ENCODE measurements around the gene TPCN1. TPM values are rescaled to one million over a fixed set of nuclear protein-coding genes. Genes with fewer than 3 reads are reported as not detected.

Gene TPCN1
- polyA plus RNA-seq, 4 donors = 12.2 to 70.2 (median 34.4) TPM

- no peaks in the 10 kb centered on the region for H3K9me3 ChIP-seq (ENCODE audit: control insufficient read depth in 2 of 2, insufficient read depth in 1 of 2, low read depth in 1 of 2, low read length in 1 of 2)
- WGBS, 3 donors = 77 to 95% (median 85%) methylated on average over 2 of the region's 2 CpGs
- no peak for FAIRE-seq
- no peak for DNase-seq
- H3K36me3 ChIP-seq (ENCODE audit: control insufficient read depth in 3 of 3, insufficient read depth in 2 of 3, low read depth in 1 of 3, low read length in 3 of 3) = peaks cover 4 to 32% (median 10%) of the 10 kb centered on the region in 3 donors
- no peaks in the 10 kb centered on the region for H3K27me3 ChIP-seq (ENCODE audit: control insufficient read depth in 3 of 3, insufficient read depth in 3 of 3, low read length in 3 of 3)
- no peak overlapping the region for H3K27ac ChIP-seq (ENCODE audit: low read depth in 1 of 3, low read length in 2 of 3)
- H3K4me3 ChIP-seq (ENCODE audit: low read depth in 1 of 3, low read length in 3 of 3) = no peak overlapping the region
- peaks cover 0 to 13% (median 0%) of the 10 kb centered on the region in 3 donors for H3K4me1 ChIP-seq (ENCODE audit: control insufficient read depth in 3 of 3, insufficient read depth in 2 of 3, low read depth in 1 of 3, low read length in 2 of 3)
Observed at GRCh38 chr12:113189361-113189760, 31.9 kb upstream of the TPCN1 start.

DNA sequence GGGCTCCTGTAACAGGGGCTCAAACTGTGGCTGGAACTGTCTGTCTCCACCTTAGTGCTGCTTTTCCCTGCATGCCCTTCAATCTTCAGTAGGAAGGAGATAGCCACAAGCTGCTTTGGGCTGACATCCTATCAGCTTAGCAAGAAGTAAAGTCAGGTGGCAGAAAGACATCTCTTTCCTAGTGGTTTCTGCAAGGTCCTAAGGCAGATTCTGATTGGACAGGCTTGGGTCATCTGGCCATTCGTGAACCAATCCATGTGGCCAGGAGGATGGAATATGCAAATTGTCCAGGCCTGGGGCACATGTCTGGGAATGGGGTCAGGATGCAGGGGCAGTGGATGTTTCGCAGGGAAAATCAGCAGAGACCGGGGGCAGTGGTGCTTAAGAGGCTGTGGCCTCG, 30.5 kb upstream of the TPCN1 start:
- FAIRE-seq (no peak), DNase-seq (peak in 1 of 2 donors; percentile 24)
- Histone ChIP-seq H3K9me3 (ENCODE audit: control insufficient read depth in 2 of 2, insufficient read depth in 1 of 2, low read depth in 1 of 2, low read length in 1 of 2) (no peaks in the 10 kb centered on the region), H3K27ac (ENCODE audit: low read depth in 1 of 3, low read length in 2 of 3) (no peak overlapping the region), H3K36me3 (ENCODE audit: control insufficient read depth in 3 of 3, insufficient read depth in 2 of 3, low read depth in 1 of 3, low read length in 3 of 3) (peaks cover 4 to 32% (median 10%) of the 10 kb centered on the region in 3 donors), H3K4me3 (ENCODE audit: low read depth in 1 of 3, low read length in 3 of 3) (no peak overlapping the region), H3K4me1 (ENCODE audit: control insufficient read depth in 3 of 3, insufficient read depth in 2 of 3, low read depth in 1 of 3, low read length in 2 of 3) (peaks cover 0 to 13% (median 0%) of the 10 kb centered on the region in 3 donors), H3K27me3 (ENCODE audit: control insufficient read depth in 3 of 3, insufficient read depth in 3 of 3, low read length in 3 of 3) (no peaks in the 10 kb centered on the region)
- 92 to 96% (median 93%) methylated on average over 4 of the region's 4 CpGs for WGBS, 3 donors

GRCh38 chr12:113191227-113191626, 30.0 kb upstream of the TPCN1 start:
- FAIRE-seq (no peak), DNase-seq (no peak)
- WGBS, 3 donors = 91 to 97% (median 92%) methylated on average over 19 of the region's 19 CpGs
- Histone ChIP-seq H3K4me1 (ENCODE audit: control insufficient read depth in 3 of 3, insufficient read depth in 2 of 3, low read depth in 1 of 3, low read length in 2 of 3) (peaks cover 0 to 10% (median 0%) of the 10 kb centered on the region in 3 donors), H3K27ac (ENCODE audit: low read depth in 1 of 3, low read length in 2 of 3) (no peak overlapping the region), H3K36me3 (ENCODE audit: control insufficient read depth in 3 of 3, insufficient read depth in 2 of 3, low read depth in 1 of 3, low read length in 3 of 3) (peaks cover 4 to 32% (median 10%) of the 10 kb centered on the region in 3 donors), H3K9me3 (ENCODE audit: control insufficient read depth in 2 of 2, insufficient read depth in 1 of 2, low read depth in 1 of 2, low read length in 1 of 2) (no peaks in the 10 kb centered on the region), H3K4me3 (ENCODE audit: low read depth in 1 of 3, low read length in 3 of 3) (no peak overlapping the region), H3K27me3 (ENCODE audit: control insufficient read depth in 3 of 3, insufficient read depth in 3 of 3, low read length in 3 of 3) (no peaks in the 10 kb centered on the region)

DNA sequence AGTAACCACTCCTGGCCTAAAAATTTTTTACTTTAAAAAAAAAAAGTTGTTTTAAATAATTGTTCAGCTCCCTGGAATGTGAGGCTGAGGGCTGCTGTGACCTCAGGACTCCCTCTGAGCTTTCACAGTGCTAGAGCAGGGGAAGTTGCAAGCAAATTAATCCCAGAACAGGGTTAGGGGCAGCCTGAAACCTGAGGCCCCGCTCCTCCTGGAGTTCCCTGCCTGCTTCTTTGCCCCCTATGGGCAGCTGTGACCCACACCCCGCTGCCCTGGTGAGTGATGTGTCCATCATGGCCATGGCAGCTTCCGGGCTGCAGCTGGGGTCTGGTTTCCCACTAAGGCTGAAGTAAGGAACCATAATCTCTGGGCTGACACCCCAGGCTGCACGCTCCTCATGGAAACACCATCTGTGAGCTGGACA, 26.3 kb upstream of the TPCN1 start:
- 81 to 95% (median 85%) methylated on average over 4 of the region's 4 CpGs for WGBS, 3 donors

DNA sequence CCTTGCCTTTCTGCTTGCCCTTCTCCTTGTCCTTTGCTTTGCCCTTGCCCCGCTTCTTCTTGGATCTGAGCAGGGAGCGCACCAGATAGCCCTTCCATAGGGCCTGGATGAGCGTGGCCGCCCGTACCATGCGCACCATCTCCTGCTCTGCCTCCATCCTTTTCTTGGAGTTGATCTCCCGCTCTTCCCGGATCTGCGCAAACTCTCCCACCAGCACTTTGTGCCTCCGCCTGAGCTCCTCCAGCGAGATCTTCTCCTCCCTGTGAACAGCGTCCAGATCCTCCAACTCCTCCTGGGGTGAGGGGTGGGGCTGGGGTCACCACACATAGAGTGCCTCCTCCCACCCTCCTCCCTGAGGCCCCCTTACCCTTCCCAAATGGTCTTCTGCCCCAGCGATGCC, 25.7 kb upstream of the TPCN1 start:
- Histone ChIP-seq H3K4me1 (ENCODE audit: control insufficient read depth in 3 of 3, insufficient read depth in 2 of 3, low read depth in 1 of 3, low read length in 2 of 3) (no peaks in the 10 kb centered on the region), H3K9me3 (ENCODE audit: control insufficient read depth in 2 of 2, insufficient read depth in 1 of 2, low read depth in 1 of 2, low read length in 1 of 2) (no peaks in the 10 kb centered on the region), H3K27ac (ENCODE audit: low read depth in 1 of 3, low read length in 2 of 3) (no peak overlapping the region), H3K4me3 (ENCODE audit: low read depth in 1 of 3, low read length in 3 of 3) (no peak overlapping the region), H3K36me3 (ENCODE audit: control insufficient read depth in 3 of 3, insufficient read depth in 2 of 3, low read depth in 1 of 3, low read length in 3 of 3) (peaks cover 0 to 22% (median 10%) of the 10 kb centered on the region in 3 donors), H3K27me3 (ENCODE audit: control insufficient read depth in 3 of 3, insufficient read depth in 3 of 3, low read length in 3 of 3) (no peaks in the 10 kb centered on the region)
- DNase-seq = no peak
- no peak for FAIRE-seq
- WGBS, 3 donors = 94 to 96% (median 95%) methylated on average over 13 of the region's 13 CpGs

More for the DNA sequence above, 26.3 kb upstream of the TPCN1 start:
- no peaks in the 10 kb centered on the region for H3K4me1 ChIP-seq (ENCODE audit: control insufficient read depth in 3 of 3, insufficient read depth in 2 of 3, low read depth in 1 of 3, low read length in 2 of 3)
- H3K27ac ChIP-seq (ENCODE audit: low read depth in 1 of 3, low read length in 2 of 3) = no peak overlapping the region
- FAIRE-seq (no peak), DNase-seq (no peak)
- peaks cover 2 to 23% (median 10%) of the 10 kb centered on the region in 3 donors for H3K36me3 ChIP-seq (ENCODE audit: control insufficient read depth in 3 of 3, insufficient read depth in 2 of 3, low read depth in 1 of 3, low read length in 3 of 3)
- no peaks in the 10 kb centered on the region for H3K27me3 ChIP-seq (ENCODE audit: control insufficient read depth in 3 of 3, insufficient read depth in 3 of 3, low read length in 3 of 3)
- no peaks in the 10 kb centered on the region for H3K9me3 ChIP-seq (ENCODE audit: control insufficient read depth in 2 of 2, insufficient read depth in 1 of 2, low read depth in 1 of 2, low read length in 1 of 2)
- H3K4me3 ChIP-seq (ENCODE audit: low read depth in 1 of 3, low read length in 3 of 3) = no peak overlapping the region

DNA sequence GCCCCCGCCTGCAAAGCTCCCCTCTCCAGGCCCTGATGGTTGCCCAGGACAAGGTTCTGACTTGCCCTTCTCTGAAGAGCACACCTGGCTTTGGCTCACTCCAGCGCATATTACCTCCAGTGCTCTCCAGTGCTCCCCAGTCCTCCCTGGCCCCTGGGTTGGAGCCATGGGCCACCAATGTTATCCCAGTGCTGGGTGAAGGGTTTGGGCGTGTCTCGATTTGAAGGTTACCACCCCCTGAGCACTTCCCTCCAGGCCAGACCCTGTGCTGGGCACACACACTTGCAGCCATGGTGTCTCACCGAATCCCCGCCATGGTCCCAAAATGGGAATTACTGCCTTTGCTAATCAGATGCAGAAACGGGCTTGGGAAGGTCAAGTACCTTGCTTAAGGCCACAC, 24.7 kb upstream of the TPCN1 start:
- Histone ChIP-seq H3K4me3 (ENCODE audit: low read depth in 1 of 3, low read length in 3 of 3) (no peak overlapping the region), H3K4me1 (ENCODE audit: control insufficient read depth in 3 of 3, insufficient read depth in 2 of 3, low read depth in 1 of 3, low read length in 2 of 3) (no peaks in the 10 kb centered on the region), H3K36me3 (ENCODE audit: control insufficient read depth in 3 of 3, insufficient read depth in 2 of 3, low read depth in 1 of 3, low read length in 3 of 3) (peaks cover 0 to 13% (median 2%) of the 10 kb centered on the region in 3 donors), H3K27ac (ENCODE audit: low read depth in 1 of 3, low read length in 2 of 3) (no peak overlapping the region), H3K27me3 (ENCODE audit: control insufficient read depth in 3 of 3, insufficient read depth in 3 of 3, low read length in 3 of 3) (no peaks in the 10 kb centered on the region), H3K9me3 (ENCODE audit: control insufficient read depth in 2 of 2, insufficient read depth in 1 of 2, low read depth in 1 of 2, low read length in 1 of 2) (no peaks in the 10 kb centered on the region)
- 72 to 78% (median 78%) methylated on average over 7 of the region's 7 CpGs for WGBS, 3 donors
- DNase-seq (no peak), FAIRE-seq (no peak)

GRCh38 chr12:113196990-113197389, 24.3 kb upstream of the TPCN1 start:
- no peaks in the 10 kb centered on the region for H3K4me1 ChIP-seq (ENCODE audit: control insufficient read depth in 3 of 3, insufficient read depth in 2 of 3, low read depth in 1 of 3, low read length in 2 of 3)
- DNase-seq (peak; percentile 79 to 80), FAIRE-seq (no peak)
- WGBS, 3 donors = 6 to 25% (median 7%) methylated on average over 3 to 4 of the region's 4 CpGs
- H3K36me3 ChIP-seq (ENCODE audit: control insufficient read depth in 3 of 3, insufficient read depth in 2 of 3, low read depth in 1 of 3, low read length in 3 of 3) = peaks cover 0 to 9% (median 0%) of the 10 kb centered on the region in 3 donors
- no peak overlapping the region for H3K27ac ChIP-seq (ENCODE audit: low read depth in 1 of 3, low read length in 2 of 3)
- no peaks in the 10 kb centered on the region for H3K27me3 ChIP-seq (ENCODE audit: control insufficient read depth in 3 of 3, insufficient read depth in 3 of 3, low read length in 3 of 3)
- H3K9me3 ChIP-seq (ENCODE audit: control insufficient read depth in 2 of 2, insufficient read depth in 1 of 2, low read depth in 1 of 2, low read length in 1 of 2) = no peaks in the 10 kb centered on the region
- no peak overlapping the region for H3K4me3 ChIP-seq (ENCODE audit: low read depth in 1 of 3, low read length in 3 of 3)

DNA sequence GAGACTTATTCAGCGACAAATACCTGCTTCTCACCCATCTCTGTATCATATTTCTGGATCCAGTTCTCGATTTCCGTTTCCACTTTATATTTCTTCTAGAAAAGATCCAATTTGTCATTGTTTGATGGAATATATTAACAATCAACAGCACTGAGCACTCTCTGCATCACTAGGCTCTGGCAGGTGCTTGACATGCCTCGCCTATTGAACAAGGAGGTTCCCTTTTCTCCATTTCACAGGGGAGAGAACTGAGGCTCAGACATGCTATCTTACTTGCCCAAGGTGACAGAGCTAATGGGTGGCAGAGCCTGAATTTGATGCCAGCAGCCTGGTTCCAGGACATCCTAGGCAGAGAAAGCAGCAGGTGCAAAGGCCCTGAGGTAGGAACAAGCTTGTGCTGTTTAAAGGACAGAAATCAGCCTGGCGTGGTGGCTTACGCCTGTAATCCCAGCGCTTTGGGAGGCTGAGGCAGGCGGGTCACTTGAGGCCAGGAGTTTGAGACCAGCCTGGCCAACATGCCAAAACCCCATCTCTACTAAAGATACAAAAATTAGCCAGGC, 23.7 kb upstream of the TPCN1 start:
- 92 to 96% (median 96%) methylated on average over 8 of the region's 8 CpGs for WGBS, 3 donors
- Histone ChIP-seq H3K4me3 (ENCODE audit: low read depth in 1 of 3, low read length in 3 of 3) (no peak overlapping the region), H3K9me3 (ENCODE audit: control insufficient read depth in 2 of 2, insufficient read depth in 1 of 2, low read depth in 1 of 2, low read length in 1 of 2) (no peaks in the 10 kb centered on the region), H3K27me3 (ENCODE audit: control insufficient read depth in 3 of 3, insufficient read depth in 3 of 3, low read length in 3 of 3) (no peaks in the 10 kb centered on the region), H3K36me3 (ENCODE audit: control insufficient read depth in 3 of 3, insufficient read depth in 2 of 3, low read depth in 1 of 3, low read length in 3 of 3) (peaks cover 0 to 3% (median 0%) of the 10 kb centered on the region in 3 donors), H3K4me1 (ENCODE audit: control insufficient read depth in 3 of 3, insufficient read depth in 2 of 3, low read depth in 1 of 3, low read length in 2 of 3) (no peaks in the 10 kb centered on the region), H3K27ac (ENCODE audit: low read depth in 1 of 3, low read length in 2 of 3) (no peak overlapping the region)
- DNase-seq = no peak
- FAIRE-seq = no peak

- WGBS, 3 donors = 60 to 78% (median 69%) methylated on average over 1 of the region's 1 CpG
- Histone ChIP-seq H3K27me3 (ENCODE audit: control insufficient read depth in 3 of 3, insufficient read depth in 3 of 3, low read length in 3 of 3) (no peaks in the 10 kb centered on the region), H3K27ac (ENCODE audit: low read depth in 1 of 3, low read length in 2 of 3) (no peak overlapping the region), H3K4me3 (ENCODE audit: low read depth in 1 of 3, low read length in 3 of 3) (no peak overlapping the region), H3K36me3 (ENCODE audit: control insufficient read depth in 3 of 3, insufficient read depth in 2 of 3, low read depth in 1 of 3, low read length in 3 of 3) (no peaks in the 10 kb centered on the region), H3K9me3 (ENCODE audit: control insufficient read depth in 2 of 2, insufficient read depth in 1 of 2, low read depth in 1 of 2, low read length in 1 of 2) (no peaks in the 10 kb centered on the region), H3K4me1 (ENCODE audit: control insufficient read depth in 3 of 3, insufficient read depth in 2 of 3, low read depth in 1 of 3, low read length in 2 of 3) (no peaks in the 10 kb centered on the region)
- DNase-seq (no peak), FAIRE-seq (no peak)
Observed at GRCh38 chr12:113198296-113198695, 23.0 kb upstream of the TPCN1 start.

All from small intestine (tissue), 7 donors.